GM23248 (cell line): ENCODE results near the gene EPHA2.

Source experiments
- EZH2 ChIP-seq: fragments of 200-600 bp; sonication (generic); IDR thresholded peaks from 2 replicates; pipeline ENCODE4 v1.6.1; 2018; ENCODE audit warnings: antibody characterized with exemption, mild to moderate bottlenecking; ENCODE audit not compliant: insufficient read depth, poor library complexity, severe bottlenecking
- EZH2phosphoT487 ChIP-seq: fragments of 200-600 bp; sonication (generic); IDR thresholded peaks from 2 replicates; pipeline ENCODE4 v1.6.1; 2018; ENCODE audit warnings: antibody characterized with exemption, moderate library complexity, mild to moderate bottlenecking, low read depth; ENCODE audit not compliant: insufficient read depth

- TF ChIP-seq EZH2phosphoT487 (no peak), EZH2 (no peak)
These were observed 4.5 kb downstream of the EPHA2 start for GRCh38 chr1:16151196-16151994.
